GM18520 (cell line): ENCODE data around the gene USP48.

Source experiments
- ATAC-seq: cut with Tn5 transposase; IDR thresholded peaks from one replicate; pipeline ENCODE4 v1.9.1; 2021; ENCODE audit not compliant: unreplicated experiment

USP48 gene

GRCh38 chr1:21655259-21655658, 127.7 kb downstream of the USP48 start:
- ATAC-seq, result no peak

DNA sequence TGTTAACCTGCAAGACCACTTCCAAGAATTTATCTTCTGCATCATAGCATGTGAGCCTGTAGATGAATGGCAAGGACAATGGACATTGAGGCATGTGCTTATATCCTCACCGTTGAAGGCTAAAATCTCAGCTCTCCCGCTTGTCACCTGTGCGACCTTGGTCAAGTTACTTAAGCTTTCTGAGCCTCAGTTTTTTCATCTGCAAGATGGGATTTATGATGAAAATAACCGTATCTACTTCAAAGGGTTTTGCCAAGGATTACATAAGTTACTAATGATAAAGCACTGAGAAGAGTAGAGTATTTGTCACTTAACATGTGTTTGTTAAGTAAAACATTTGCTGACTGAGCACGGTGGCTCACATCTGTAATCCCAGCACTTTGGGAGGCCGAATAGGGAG, 128.7 kb downstream of the USP48 start:
- ATAC-seq, result no peak

DNA sequence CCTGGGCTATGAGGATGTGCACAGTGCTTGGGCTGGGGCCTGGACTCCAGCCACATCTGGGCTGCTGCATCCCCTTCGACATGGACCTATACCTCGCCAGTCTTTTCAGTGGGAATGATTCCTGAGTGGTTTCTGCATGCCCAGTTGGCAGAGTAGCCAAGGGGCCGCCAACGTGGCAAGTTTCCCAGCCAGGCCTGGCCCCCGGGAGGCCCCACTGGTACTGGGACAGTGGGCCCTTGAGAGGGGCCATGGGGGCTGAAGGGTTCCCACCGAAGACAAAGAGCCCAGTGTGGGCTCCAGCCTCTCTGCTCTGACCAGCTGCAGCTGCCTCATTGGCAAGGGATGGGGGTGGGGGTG, 129.2 kb downstream of the USP48 start:
- no peak for ATAC-seq

DNA sequence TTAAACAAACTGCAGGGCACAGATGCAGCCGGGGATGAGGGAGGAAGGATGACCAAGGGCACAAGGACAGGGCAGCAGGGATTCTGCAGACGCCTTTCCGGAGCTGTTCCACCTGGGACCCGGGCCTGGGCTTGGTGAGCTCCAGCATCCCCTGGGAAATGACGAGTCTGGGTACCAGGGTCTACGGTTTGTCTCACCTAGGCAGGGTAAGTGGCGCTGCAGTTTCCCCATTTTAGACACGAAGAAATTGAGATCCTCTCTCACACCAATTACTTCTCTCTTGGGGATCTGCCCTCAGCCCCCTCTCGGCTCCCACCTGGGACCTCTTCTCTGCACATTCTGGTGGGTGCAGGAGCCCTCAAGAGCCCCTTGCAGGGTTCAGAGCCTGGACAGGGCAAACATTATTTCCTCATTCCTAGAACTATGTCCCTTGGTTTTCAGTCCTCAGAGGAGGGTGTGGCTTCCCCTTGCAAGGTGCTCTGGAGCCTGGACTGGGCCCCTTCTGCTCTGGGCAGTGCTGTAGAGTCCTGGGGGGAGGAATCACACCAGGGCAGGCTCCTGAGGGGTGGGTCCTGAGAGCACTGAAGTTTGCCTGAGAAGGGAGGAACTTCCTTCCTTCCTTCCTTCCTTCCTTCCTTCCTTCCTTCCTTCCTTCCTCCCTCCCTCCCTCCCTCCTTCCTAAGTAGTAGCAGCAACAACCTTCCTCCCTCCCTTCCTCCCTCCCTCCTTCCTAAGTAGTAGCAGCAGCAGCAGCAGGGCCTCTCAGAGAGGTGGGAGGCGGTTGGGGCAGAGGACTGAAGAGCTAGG, 129.8 kb downstream of the USP48 start:
- no peak for ATAC-seq

- no peak for ATAC-seq
These were observed 130.6 kb downstream of the USP48 start for GRCh38 chr1:21652101-21652936.

- ATAC-seq, result no peak
These were observed 131.5 kb downstream of the USP48 start for GRCh38 chr1:21651214-21652042.

- no peak for ATAC-seq
These were observed 132.5 kb downstream of the USP48 start for GRCh38 chr1:21650400-21650799.

DNA sequence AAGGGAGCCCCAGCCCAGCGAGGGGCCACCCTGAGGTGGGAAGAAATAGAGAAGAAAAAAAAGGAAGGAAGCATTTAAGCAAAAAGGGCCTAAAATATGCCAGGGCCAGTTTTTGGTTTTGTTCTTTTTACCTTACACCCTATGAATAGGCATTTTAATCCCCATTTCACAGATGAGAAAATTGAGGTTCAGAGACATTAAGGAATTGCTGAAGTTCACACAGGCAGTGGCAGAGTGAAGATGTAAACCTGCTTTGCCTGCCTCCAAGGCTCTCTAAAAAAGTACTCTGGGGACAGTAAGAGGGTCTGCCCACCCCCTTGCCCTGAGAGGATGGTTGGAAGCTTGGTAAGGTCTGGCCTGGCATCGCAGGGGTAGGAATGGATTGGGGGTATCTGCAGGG, 133.6 kb downstream of the USP48 start:
- no peak for ATAC-seq

GRCh38 chr1:21648791-21649190, 134.2 kb downstream of the USP48 start:
- ATAC-seq, result no peak

DNA sequence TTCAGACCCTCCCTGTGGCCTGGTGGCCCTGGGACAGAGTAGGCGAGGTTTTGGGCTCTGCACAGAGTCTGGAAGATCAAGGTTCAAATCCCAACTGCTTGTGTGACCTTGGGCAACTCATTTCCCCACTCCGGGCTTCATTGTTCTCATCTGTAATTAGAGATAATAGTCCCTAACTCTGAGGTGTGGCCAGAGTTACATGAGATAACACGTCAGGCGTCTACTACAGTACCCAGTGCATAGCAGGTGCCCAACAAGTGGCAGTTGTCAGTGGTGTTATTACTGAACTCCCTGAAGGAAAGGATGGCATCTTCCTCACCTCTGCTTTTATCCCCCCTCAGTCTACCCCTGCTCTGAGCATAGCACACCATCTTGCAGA, 134.6 kb downstream of the USP48 start:
- no peak for ATAC-seq

- no peak for ATAC-seq
These were observed 135.3 kb downstream of the USP48 start for GRCh38 chr1:21647431-21648351.

GRCh38 chr1:21645550-21645949, 137.4 kb downstream of the USP48 start:
- no peak for ATAC-seq

DNA sequence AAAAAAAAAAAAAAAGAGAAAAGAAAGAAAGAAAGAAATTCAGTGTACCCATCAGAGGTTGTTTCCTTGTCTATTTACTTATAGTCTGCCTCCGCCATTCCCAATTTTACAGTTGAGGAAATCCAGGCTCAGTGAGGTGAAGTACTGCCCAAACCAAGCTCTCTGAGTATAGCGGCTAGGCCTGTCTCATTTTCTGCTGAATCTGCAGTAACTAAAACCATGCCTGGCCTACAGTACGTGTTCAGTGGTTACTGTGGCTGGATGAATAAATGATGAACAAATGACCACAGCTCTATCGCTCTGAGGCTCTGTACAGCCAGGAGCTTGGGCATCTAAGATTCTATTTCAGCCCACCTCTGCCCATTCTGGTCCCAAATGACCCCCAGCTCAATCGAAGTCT, 138.0 kb downstream of the USP48 start:
- ATAC-seq, result no peak

GRCh38 chr1:21644348-21644747, 138.6 kb downstream of the USP48 start:
- ATAC-seq, result no peak

GRCh38 chr1:21643624-21644023, 139.3 kb downstream of the USP48 start:
- no peak for ATAC-seq

- no peak for ATAC-seq
These were observed 140.8 kb downstream of the USP48 start for GRCh38 chr1:21641967-21642739.

GRCh38 chr1:21641537-21641936, 141.4 kb downstream of the USP48 start:
- ATAC-seq, result no peak

DNA sequence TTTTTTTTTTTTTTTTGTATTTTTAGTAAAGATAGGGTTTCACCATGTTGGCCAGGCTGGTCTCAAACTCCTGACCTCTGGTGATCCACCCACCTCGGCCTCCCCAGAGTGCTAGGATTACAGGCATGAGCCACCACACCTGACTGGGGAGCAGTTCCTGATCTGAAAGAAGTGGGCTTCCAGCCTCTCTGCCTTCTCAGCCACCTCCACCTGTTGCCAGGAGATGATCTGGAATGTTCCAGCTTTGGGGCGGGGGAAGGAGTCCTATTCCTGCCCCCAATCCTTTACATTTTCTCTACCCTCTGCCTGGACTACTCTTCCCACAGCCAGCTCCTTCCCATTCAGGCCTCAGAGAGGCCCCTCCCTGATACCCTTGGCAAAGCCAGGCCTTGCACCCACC, 141.9 kb downstream of the USP48 start:
- ATAC-seq, result no peak

- ATAC-seq, result no peak
These were observed 142.3 kb downstream of the USP48 start for GRCh38 chr1:21640653-21641052.

DNA sequence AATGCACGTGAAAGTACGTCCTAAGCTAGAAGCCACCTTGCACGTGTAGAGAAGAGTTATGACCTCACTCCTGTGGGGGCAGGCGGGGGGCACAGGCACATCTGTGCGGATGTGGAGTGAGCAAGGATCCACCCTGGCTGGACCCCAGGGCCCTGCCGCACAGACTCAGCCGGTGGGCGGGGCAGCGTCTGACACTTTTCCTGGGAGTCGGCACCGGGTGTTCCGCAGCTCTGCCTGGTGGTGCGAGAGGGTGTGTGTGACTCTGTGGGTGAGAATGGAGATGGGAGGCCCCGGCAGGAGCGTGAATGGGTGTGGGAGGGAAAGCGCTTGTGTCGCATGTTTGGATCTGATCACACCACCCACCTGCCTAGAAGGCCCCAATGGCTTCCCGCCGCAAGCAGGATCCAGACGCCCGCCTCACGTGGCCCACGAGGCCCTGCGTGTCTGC, 143.3 kb downstream of the USP48 start:
- no peak for ATAC-seq
